HG03378 (cell line): ENCODE data around the gene GTF2E1.
"Not testable (repeated sequence)": the region's sequence is repeated elsewhere in the genome, so short reads cannot be mapped to it uniquely, and the experiment has no call there.

ENCODE experiments used
- ATAC-seq: cut with Tn5 transposase; IDR thresholded peaks from one replicate; pipeline ENCODE4 v1.9.1; 2021; ENCODE audit warnings: mild to moderate bottlenecking, moderate library complexity; ENCODE audit not compliant: unreplicated experiment

Gene GTF2E1

DNA sequence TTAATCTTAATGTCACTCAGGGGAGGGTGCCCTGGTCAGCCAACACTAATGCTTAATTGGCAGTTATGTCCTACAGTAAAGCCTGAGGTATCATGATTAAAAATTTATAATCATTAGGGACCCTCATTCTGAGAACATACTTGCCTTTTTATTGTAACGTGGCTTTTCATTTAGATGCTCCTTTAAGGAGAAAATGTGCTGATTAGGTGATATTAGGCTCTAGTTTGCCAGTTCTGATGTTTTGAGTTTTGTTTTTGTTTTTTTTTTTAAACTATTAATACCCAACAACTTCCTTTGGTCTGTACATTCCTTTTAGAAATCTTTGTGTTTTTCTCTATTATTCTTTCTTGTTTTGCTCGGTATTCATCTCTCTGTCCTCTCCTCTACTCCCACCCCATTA lies 10.3 kb downstream of the GTF2E1 start:
- ATAC-seq = no peak

DNA sequence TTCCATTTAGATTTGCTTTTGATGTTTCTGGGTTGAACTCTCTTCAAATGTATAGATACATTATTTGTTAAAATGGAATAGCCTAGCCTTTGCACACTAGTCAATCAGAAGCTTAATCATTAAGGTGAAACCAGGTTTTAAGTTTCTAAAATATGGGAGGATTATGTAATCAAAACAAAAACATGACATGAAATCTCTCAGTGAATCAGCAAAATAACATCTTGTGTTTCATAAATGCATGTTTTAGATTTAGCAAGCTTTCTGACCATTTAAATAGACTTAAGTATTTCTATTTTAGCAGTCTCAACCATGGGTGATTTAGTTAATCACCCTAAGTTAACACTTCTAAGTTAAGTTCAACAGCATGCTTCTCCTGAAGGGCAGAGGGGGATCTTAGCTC lies 11.3 kb downstream of the GTF2E1 start:
- ATAC-seq = no peak

DNA sequence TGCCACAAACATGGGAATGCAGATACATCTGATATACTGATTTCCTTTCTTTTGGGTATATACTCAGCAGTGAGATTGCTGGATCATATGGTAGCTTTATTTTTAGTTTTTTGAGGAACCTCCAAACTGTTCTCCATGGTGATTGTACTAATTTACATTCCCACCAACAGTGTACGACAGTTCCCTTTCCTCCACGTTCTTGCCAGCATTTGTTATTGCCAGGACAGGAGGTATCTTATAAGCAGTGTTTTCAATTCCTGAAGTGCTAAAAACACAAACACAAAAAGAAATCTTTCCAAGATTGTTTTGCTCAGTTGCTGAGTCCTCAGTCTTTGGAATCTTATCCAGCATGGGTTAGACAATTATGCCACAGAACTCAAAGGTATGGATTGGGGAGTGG lies 13.5 kb downstream of the GTF2E1 start:
- no peak for ATAC-seq

DNA sequence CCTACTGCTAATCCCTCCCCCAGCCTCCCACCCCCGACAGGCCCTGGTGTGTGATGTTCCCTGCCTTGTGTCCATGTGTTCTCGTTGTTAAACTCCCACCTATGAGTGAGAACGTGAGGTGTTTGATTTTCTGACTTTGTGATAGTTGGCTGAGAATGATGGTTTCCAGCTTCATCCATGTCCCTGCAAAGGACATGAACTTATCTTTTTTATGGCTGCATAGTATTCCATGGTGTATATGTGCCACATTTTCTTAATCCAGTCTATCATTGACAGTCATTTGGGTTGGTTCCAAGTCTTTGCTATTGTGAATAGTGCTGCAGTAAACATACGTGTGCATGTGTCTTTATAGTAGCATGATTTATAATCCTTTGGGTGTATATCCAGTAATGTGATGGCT lies 16.0 kb downstream of the GTF2E1 start:
- not testable (repeated sequence) for ATAC-seq

DNA sequence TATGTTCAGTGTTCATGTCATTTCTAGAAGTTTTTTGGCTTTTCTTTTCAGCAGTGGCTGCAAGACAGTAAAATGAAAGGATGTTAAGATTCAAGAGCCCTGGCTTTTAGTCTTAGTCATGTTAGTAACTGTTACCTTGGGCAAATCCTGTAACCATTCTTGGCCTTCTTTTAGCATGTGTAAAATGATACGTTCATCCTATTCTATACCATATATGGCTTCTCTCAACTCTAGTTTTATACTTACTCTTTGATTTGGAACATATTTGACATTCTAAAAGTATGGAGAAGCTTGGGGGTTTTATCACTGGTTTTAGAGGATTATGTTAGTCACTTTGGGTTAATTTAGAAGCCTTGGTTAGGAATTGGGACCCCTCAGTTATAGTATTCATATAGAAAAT lies 20.1 kb downstream of the GTF2E1 start:
- ATAC-seq = no peak

DNA sequence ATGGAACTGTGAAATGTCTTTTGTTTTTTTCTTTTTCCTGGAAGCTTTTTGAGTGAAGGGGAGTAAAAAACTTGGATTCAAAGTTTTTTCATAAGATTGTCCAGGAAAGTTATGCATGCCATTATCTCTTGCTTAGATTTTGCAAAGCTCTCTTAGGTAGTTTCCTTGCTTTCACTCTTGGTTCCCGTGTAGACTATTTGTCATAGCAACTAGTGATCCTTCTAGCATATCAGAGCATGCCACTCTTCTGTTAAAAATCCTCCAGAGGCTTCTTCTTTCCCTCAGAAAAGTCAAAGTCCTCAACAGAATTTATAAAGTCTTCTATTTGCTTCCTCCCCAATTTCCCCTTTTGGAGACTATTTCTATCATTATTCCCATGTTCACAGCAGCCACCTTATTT lies 21.1 kb downstream of the GTF2E1 start:
- ATAC-seq = peak; percentile 89

DNA sequence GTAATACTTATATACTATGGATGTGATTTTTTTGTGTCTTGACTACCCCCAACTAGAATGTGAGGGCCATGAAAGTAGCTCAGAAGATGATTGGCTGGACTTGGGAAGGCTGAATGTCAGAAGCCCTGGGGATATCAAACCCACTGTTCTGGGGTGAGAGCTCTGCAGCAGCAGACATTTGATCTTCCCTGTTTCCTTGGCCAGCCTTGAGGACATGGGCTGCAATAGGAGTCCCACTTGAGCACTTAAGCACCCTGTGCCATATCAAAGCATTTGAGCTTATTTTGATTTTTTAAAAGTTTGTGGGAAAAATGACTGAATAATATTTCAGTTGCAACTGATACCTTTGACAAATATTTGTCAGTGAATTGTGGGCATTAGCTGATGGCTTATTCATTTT lies 21.7 kb downstream of the GTF2E1 start:
- ATAC-seq = no peak

DNA sequence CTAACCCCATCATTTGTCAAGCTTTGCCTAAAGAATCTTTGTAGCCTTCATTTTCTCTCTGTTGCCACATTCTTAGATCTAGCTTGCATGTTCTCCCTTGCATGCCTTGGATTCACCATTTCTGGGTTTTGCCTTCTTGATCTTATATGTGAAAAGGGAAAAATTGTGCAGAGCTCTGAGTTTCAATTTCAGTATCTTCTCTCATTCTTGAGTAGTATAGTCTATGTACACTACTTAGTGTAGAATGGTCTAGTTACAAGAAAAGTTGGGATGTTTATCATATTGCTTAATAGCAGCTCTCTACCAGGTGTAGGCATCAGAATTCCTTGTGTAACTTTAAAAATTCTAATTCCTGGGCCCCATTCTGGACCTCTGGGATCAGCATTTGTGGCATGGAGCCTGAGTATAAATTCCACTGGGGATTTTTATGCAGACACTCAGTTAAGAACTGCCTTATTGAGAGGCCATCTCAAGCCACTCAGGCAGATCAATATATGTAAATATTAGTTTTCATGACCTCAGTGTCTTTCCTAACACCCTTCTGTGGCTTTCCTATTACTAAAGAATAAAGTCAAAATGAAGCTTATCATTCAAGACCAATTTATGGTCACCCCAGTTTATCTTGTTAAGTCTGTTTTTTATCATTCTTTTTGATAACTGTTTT lies 23.4 kb downstream of the GTF2E1 start:
- ATAC-seq = peak; percentile 59

DNA sequence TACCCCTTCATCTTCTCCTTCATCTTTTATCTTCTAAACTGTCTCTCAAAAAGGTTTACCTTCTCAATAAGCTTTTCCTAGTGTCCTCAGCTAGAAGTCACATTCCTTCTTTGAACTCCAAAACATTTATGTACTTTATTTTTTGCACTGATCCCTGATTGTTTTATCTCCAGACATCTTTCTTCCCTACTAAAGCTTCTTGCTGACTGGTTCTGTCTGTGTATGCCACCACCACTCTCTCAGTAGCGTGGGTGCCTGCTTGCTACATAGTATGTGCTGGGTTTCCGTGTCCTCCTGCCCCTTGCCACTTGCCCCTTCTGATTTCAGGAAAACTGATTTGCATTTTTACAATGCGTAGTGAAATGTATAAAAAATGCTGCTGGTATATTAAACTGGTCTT lies 24.0 kb downstream of the GTF2E1 start:
- ATAC-seq = no peak

DNA sequence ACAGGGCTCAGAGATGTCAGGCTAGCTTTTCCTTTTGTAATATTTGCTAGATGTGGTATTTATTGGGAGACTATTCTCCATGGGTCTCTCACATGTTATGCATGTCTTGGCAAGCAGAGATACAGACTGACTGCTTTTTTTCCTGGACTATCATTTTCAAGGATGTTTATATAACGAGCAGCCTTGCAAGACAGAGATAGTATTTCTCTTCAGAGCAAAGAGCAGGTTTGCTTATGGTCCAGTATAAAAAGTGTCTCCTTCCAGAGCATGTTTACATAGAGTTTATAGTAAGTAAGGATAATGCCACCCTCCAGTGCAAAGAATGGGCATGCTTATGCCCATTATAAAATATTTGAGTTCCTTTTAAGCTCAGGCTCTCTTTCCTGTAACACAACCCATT lies 24.6 kb downstream of the GTF2E1 start:
- no peak for ATAC-seq

DNA sequence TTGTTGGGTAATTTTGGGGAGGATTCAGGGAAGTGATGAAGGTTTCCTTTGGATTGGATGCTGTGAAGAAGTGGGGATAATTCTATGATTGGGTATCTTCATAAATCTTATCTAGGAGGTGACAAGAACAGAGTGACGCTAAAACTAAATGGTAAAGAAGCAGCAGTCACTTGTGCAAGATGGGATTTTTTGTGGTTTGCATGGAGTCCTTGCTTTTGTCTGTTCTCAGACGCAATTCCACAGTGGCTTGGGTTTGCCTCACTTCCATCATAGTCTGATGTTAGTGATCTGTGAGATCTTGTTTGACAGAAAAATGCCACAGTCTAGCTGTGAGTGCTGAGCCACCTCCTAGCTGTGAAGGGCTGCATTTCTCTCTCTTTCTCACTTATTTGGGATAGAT lies 26.9 kb downstream of the GTF2E1 start:
- ATAC-seq = no peak

DNA sequence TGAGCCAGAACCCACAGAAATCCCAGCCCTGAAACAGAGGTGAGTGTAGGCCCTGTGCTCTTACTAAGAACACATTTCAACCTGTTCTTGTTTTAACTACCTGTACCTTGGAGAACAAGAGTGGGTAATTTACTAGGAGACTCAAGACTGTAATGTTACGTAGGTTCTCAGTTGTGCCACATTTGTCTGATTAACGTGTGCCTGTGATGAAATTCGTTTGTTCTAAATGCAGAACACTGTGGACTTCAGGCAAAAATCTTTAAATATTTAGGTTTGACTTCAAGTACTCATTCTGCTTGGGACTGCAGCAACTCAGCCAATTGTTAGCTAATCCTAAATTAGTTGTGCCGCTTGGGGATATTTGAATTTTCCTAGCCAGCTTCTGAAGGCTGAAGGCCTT lies 28.3 kb downstream of the GTF2E1 start:
- no peak for ATAC-seq

DNA sequence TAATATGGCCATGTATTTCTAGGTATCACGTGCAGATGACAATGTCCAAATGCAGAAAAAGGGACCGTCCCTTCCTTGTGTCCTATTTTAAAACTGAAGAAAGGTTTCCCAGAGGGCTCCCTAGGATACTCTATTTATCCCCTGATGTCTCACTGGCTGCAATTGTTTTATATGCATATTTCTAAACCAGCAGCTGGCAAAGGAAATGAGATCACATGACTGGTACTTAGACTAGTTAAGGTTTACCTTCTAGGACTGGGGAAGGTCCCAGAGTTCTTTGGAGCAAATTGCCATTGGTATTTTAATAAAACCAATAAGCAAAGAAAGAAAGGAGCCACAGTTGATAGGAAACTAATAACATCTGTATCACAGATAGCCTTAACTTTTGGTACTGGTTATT lies 29.5 kb downstream of the GTF2E1 start:
- no peak for ATAC-seq

DNA sequence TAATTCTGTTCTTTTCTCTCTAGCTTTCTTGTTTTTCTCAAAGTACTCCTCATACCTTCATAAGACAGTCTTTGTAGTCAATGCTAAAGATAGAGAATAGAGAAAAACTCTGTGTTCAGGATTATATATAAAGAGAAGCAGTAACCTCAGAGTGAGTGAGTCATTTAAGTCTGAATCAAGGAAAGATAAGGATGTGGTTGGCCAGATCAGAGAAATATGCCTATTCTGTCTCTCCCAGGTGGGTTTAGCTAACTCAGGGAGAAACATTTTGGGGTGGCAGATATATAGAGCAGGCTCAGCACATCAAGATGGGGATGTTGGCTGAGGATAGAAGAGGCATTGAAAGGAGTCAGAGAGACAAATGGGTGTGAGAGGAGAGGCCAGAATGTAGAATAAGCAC lies 31.4 kb downstream of the GTF2E1 start:
- peak; percentile 80 for ATAC-seq

DNA sequence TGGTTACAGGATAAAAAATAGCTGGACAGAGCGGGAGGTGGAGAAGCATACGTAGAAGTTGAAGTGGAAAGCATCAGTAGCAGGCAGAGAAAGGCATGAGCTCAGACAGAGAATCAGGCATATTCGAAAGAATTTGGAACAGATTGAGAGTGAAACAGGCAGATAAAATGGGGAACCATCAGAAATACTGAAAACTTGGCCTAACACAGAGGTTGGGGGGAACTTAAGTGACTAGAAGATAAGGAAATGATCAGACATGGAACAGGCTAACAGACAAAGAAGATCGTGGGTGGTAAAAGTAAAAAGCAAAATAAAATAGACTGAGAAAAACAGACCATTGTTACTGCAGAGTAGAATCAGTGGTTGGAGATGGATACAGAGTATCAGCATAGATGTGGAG lies 32.9 kb downstream of the GTF2E1 start:
- ATAC-seq = no peak

DNA sequence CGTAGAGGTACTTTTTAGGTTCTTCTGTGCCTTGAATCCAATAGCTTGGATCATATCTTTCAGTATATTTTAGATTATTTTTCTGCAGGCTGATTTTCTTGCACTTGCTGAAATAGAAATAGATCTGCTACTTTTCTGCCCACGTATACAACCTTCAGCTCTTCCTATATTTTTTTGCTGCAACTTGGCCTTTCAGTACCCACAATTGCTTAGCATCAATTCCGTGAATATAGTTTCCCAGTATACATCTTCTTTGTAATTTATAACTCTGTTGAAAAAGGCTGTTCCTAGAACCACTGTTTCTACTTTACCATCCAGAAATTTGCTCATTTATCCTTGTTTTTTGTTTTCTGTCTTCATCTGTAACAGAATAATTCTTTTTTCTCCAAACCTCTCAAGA lies 36.2 kb downstream of the GTF2E1 start:
- no peak for ATAC-seq

DNA sequence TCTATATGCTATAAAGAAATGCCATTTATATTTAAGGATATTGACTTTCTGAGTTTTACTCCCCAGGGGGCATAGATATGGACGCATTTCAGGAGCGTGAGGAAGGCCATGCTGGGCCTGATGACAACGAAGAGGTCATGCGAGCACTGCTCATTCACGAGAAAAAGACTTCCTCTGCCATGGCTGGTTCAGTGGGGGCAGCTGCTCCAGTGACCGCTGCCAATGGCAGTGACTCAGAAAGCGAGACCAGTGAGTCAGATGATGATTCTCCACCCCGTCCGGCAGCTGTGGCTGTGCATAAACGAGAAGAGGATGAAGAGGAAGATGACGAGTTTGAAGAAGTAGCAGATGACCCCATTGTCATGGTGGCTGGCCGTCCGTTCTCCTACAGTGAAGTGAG lies 38.4 kb downstream of the GTF2E1 start:
- peak; percentile 93 for ATAC-seq

DNA sequence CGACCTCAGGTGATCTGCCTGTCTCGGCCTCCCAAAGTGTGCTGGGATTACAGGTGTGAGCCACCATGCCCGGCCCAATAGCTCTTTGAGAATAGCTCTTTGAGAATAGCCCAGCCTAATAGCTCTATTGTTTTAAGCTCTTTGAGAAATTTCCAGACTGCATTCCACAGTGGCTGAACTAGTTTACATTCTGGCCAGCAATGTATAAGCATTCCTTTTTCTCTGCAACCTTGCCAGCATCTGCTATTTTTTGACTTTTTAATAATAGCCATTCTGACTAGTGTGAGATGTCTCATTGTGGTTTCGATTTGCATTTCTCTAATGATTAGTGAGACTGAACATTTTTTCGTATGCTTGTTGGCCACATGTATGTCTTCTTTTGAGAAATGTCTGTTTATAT lies 43.3 kb downstream of the GTF2E1 start:
- peak; percentile 74 for ATAC-seq

DNA sequence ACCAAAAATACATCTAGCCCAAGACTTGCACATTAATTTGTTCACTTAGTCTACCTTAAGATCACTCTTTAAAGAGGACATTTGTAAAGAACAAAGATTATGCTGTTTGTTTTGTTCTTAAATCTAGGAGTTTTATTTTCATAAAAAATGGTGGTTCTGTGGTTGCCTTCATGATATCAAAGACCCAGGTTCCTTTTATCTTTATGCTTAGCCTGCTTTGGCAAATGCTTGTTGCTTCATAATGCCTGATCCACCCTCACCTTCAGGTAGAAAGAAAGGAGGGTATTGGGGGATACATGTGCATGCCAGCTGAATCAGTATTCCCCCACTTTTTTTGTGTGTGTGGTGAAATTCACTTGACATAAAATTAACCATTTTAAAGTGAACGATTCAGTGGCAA lies 48.5 kb downstream of the GTF2E1 start:
- ATAC-seq = no peak

DNA sequence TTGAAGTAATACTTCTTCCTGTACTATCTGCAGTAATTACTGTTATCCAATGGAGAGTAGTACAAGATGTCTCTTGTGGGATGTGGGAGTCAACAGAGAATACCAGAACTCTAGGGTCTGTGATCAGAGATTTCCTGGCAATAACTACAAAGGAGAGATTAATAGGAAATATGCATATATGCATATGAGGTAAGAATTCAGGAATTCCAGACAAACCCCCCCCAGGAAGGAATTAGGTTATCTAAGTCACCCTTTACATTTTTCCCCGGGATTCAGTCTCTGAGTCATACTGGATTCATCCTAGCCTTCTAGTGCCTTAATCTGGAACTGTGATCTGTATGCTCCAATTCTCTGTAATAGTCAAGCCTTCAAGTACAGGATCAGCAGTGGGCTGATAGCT lies 49.4 kb downstream of the GTF2E1 start:
- no peak for ATAC-seq

DNA sequence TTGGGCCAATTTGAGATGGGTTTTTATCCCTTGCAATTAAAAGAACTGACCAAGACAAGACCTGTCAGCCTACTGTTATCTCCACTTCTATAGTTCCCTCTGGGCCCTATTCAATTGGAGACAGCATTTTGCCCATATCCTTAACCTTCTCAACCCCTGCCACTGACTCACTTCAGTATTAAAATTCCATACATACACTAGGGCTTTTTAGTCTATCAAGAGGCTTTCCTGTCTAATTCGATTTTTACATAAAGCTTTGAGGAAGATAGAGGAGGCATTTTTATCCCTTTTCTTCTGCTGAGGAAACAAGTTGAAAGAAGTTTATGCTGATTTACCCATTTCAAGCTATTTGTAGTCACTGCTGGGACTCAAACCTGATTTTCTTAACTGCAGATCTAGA lies 51.1 kb downstream of the GTF2E1 start:
- ATAC-seq = no peak

DNA sequence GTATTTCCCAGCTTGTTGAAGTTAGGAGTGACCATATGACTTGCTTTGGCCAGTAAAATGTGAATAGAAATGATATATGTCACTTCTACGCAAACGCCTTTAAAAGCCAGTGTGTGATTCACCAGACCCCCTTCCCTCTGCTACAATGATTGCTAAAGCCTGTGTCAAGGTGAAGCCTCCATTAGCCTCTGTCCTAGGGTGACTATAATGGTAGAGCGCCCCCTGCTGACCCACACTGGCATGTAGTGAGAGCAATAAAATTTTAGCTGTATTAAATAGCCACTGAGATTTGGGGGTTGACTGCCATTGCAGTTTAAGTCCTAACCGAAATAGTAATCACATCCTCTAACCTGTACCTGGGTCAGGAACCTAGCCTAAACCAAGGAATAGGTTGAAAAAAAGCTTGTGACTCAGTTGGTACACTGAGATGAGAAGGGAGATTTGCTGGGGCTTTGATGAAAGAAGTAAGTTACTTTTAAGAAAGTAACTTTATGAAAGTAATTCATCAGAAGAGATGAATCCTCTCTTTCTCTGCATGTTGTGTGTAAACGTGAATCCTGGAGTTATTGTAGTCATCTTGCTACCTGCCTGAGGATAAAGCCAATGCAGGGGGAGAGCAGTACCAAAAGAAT lies 52.6 kb downstream of the GTF2E1 start:
- ATAC-seq = peak; percentile 95

DNA sequence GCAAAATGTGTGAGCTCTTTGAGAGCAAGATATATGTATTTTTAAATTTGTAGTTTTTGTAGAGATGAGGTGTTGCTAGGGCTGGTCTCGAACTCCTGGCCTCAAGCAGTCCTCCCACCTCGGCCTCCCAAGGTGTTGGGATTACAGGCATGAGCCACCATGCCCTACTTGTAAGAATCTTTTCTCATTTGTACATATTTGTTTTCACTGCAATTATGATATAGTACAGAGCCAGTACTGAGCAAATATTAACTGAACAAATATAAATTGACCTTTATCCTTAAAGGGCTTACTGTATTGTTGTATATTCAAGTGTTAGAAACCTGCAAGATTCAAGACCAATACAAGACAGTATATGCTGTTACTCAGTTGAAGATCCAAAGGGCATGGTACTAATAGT lies 53.4 kb downstream of the GTF2E1 start:
- ATAC-seq = no peak
